Prostate gland (tissue), 2 donors: ENCODE measurements around the gene CHFR.

ENCODE experiments used
- POLR2A ChIP-seq: fragments of 450-650 bp; IDR thresholded peaks from one replicate; pipeline ENCODE4 v1.6.1; 2016; ENCODE audit warnings: antibody characterized with exemption, mild to moderate bottlenecking
- POLR2AphosphoS5 ChIP-seq: sonication (generic); formaldehyde crosslinking; IDR thresholded peaks from one replicate; pipeline ENCODE4 v1.6.1; 2017; ENCODE audit warnings: antibody characterized with exemption
- TF ChIP-seq, protein P1 (sequence below), 4 experiments: fragments of 200-600 bp in 2 of 4; fragments of 450-650 bp in 2 of 4; sonication (generic) in 2 of 4; IDR thresholded peaks; 1 replicate in 3 of 4; 2 replicates in 1 of 4; pipeline ENCODE4 v1.5.1; 2016 to 2019; ENCODE audit warnings: antibody characterized with exemption in 4 of 4, mild to moderate bottlenecking in 2 of 4, moderate library complexity in 2 of 4

DNA sequence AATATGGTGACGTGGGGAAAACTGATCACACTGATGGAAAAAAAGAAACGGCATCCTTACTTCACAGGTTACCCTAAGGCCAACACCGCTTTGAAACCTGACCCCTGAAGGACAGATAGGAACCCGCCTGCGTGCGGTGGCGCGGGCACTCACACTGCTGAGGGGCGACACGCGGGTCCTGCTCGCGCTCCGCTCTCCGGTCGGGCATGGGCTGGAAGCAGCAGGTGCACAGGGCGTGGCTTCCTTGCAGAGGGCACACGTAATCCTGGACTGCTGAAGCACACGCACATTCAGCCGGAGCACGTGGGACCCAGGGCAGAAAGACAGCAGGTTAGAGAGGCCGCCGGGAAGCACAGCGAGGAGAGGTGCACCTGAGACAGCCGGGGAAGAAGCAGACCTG is 35.9 kb downstream of the CHFR start:
- TF ChIP-seq, protein P1, sequence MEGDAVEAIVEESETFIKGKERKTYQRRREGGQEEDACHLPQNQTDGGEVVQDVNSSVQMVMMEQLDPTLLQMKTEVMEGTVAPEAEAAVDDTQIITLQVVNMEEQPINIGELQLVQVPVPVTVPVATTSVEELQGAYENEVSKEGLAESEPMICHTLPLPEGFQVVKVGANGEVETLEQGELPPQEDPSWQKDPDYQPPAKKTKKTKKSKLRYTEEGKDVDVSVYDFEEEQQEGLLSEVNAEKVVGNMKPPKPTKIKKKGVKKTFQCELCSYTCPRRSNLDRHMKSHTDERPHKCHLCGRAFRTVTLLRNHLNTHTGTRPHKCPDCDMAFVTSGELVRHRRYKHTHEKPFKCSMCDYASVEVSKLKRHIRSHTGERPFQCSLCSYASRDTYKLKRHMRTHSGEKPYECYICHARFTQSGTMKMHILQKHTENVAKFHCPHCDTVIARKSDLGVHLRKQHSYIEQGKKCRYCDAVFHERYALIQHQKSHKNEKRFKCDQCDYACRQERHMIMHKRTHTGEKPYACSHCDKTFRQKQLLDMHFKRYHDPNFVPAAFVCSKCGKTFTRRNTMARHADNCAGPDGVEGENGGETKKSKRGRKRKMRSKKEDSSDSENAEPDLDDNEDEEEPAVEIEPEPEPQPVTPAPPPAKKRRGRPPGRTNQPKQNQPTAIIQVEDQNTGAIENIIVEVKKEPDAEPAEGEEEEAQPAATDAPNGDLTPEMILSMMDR (IDR thresholded peaks at IDR 0.05) = no peak
- TF ChIP-seq POLR2A = no peak
- TF ChIP-seq POLR2AphosphoS5 = no peak
